Fibroblast of skin of back (primary cell): ENCODE measurements around the gene DHX36. TPM values are rescaled to one million over a fixed set of nuclear protein-coding genes. Genes with fewer than 3 reads are reported as not detected.

Experiments
- DNase-seq: peaks from one replicate; pipeline ENCODE4 v3.0.0-alpha.2; 2013
- polyA plus RNA-seq, 2 experiments: library from polyadenylated mRNA; unstranded; fragments of 120-200 nt; gene quantifications; one replicate each; pipeline ENCODE4 v1.2.1, GENCODE V29; 2013; ENCODE audit not compliant: insufficient read length in 2 of 2

Gene DHX36, protein sequence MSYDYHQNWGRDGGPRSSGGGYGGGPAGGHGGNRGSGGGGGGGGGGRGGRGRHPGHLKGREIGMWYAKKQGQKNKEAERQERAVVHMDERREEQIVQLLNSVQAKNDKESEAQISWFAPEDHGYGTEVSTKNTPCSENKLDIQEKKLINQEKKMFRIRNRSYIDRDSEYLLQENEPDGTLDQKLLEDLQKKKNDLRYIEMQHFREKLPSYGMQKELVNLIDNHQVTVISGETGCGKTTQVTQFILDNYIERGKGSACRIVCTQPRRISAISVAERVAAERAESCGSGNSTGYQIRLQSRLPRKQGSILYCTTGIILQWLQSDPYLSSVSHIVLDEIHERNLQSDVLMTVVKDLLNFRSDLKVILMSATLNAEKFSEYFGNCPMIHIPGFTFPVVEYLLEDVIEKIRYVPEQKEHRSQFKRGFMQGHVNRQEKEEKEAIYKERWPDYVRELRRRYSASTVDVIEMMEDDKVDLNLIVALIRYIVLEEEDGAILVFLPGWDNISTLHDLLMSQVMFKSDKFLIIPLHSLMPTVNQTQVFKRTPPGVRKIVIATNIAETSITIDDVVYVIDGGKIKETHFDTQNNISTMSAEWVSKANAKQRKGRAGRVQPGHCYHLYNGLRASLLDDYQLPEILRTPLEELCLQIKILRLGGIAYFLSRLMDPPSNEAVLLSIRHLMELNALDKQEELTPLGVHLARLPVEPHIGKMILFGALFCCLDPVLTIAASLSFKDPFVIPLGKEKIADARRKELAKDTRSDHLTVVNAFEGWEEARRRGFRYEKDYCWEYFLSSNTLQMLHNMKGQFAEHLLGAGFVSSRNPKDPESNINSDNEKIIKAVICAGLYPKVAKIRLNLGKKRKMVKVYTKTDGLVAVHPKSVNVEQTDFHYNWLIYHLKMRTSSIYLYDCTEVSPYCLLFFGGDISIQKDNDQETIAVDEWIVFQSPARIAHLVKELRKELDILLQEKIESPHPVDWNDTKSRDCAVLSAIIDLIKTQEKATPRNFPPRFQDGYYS
- 36.5 TPM for polyA plus RNA-seq (2013, experiment 1 of 2; ENCODE audit: insufficient read length)
- polyA plus RNA-seq (2013, experiment 2 of 2; ENCODE audit: insufficient read length): 30.7 TPM

DNA sequence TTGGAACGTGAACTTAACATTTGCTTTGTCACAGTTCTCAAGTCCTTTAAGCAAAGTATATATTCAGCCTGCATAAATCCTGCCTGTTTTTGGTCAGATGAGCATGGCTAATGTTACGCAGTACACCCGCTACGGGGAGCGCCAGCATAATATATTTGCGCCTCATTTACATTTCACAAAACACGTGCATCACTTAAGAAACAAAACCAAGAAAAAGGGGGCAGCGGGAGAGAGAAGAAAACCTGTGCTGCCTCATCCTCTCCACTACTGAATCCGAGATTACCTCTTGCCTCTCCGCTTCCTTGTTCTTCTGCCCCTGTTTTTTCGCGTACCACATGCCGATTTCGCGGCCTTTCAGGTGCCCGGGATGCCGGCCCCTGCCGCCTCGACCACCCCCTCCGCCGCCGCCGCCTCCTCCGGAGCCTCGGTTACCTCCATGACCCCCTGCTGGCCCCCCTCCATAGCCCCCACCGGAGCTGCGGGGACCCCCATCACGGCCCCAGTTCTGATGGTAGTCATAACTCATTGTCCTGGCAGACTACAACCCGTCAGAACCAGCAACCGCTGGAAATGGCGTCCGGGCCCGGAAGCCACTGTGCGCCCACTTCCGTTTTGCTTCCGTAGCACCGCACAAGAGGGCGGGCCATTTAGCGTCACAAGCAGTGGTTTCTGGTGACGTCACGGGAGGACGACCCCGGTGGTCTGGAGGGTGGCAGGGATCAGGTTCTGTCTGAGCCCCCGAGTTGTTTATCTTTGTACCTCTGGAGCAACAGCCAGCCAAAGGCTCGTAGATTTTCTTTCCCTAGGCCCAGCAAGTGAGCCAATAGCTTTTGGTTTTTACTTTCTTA, at the start of gene DHX36:
DHX36 (minus strand) TSS at position 597 of the 848 bp plus-strand sequence; CDS start at position 526, 71 bp downstream.
- DNase-seq: peak; percentile 90

DNA sequence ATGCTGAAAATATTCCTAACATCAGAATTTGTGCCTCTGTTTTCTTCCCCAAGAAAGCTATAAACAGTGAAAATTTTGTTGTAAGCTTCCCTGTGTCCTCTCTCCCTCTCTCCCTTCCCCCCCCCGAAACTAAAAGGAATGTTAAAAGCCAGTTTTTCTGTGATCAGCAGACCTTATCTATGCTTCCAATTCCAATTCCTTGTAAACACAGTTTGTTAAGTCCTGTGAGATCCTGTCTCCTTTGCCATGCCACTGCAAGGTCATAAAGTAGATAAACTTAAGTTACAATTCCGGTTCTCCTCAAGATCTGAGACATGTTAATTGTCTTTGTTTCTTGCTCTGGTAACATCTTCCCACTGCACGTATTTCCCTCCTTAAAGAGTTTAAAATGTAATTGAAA, 42.9 kb upstream of the DHX36 start:
- no peak for DNase-seq

GRCh38 chr3:154364849-154365248, 40.6 kb upstream of the DHX36 start:
- no peak for DNase-seq

DNA sequence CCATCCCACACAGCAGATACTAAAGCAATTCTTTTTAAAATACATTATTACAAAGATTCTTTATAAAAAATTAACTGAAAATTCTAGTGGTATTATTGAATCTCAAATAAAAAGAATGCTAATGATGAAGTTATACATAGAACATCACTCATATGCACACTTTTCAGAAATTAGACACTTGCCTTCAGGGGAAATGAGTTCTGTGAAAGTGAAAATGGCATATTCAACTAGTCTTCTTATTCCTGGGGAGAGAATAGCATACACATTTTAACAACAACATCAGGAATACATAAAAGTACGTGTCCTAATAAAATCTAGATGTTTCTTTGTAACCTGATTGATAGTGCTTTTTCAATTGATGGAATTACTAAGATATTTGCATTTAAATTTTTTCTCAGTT, 36.8 kb upstream of the DHX36 start:
- DNase-seq: no peak

GRCh38 chr3:154356009-154356408, 31.7 kb upstream of the DHX36 start:
- no peak for DNase-seq

DNA sequence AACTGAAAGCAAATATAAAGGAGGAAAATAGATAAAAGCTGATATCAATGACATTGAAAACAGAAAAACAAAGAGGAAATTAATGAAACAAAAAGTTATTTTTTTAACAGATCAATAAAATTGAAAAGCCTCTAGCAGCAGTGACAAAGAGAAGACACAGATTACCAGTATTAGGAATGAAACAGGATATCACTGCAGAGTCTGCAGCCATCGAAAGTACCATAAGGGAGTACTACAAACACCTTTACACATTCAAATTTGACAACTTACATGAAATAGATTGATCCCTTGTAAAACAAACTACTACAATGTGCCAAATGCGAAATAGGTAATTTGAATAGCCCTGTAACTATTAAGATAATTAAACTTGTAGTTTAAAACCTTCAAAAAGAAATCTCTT, 24.9 kb upstream of the DHX36 start:
- DNase-seq: no peak

DNA sequence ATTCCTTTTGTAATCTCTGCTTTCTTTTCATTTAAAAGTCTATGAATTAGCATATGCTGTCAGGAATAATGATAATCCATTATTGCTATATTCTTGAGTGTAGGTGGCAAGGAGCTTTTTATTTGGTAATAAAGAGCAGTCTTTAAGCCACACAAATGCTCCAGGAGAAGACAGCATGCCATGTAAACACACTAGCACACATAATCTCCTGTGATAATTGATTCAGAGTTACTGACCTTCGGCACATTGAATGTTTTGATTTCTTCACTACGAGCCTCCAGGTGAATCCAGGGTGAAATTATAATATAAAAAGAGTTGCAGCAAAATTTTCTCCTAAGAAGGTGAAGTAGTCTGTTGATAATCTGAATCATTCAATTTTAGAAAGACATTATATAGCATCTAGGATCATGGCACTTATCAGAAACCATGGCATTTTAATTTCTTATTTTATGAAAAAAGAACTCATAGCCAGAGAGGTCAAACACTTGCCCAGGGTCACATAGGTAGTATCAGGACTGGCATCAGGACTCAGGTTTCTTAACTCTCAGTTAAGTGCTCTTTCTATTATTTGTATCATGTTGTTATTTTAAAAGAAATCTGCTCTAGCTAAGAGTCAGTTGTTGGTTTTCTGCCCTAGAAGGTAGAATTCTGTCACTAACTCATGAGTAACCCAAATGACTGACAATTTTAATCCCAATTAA, 21.3 kb upstream of the DHX36 start:
- DNase-seq: no peak

GRCh38 chr3:154338570-154338969, 14.3 kb upstream of the DHX36 start:
- DNase-seq: no peak

GRCh38 chr3:154338008-154338407, 13.7 kb upstream of the DHX36 start:
- no peak for DNase-seq

GRCh38 chr3:154334973-154335420, 10.7 kb upstream of the DHX36 start:
- peak; percentile 41 for DNase-seq

DNA sequence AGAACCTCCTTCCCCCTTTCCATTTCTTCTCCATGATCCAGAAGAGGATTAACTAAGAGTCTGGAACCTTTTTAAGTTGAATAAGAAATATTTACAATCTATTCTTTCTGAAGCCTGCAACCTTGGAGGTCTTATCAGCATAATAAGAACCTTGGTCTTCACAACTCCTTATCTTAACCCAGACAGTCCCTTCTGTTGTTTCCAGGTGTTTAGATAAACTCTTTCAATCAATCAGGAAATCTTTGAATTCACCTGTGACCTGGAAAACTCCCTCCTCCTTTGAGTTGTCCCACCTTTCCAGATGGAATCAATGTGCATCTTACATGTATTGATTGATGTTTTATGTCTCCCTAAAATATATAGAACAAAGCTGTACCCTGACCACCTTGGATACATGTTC, 3.6 kb upstream of the DHX36 start:
- no peak for DNase-seq

DNA sequence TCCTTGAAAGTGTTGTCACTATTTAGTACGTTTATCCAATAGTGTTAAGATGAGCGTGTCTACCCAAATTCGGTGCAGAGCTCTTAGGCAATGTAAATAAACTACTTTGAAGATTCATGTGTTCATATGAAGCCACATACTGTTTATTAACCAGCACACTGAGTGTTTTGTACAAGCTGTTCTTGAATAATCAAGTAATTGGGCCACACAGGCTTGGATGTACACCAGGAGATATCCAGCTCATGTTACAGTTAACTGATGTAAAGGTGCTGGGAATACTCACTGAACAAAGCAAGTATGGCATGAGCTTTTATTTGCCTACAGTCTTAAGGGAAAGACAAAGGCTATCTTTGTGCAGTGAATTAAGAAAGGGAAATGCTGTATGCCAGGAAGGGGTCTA, 632 bp upstream of the DHX36 start:
- no peak for DNase-seq

DNA sequence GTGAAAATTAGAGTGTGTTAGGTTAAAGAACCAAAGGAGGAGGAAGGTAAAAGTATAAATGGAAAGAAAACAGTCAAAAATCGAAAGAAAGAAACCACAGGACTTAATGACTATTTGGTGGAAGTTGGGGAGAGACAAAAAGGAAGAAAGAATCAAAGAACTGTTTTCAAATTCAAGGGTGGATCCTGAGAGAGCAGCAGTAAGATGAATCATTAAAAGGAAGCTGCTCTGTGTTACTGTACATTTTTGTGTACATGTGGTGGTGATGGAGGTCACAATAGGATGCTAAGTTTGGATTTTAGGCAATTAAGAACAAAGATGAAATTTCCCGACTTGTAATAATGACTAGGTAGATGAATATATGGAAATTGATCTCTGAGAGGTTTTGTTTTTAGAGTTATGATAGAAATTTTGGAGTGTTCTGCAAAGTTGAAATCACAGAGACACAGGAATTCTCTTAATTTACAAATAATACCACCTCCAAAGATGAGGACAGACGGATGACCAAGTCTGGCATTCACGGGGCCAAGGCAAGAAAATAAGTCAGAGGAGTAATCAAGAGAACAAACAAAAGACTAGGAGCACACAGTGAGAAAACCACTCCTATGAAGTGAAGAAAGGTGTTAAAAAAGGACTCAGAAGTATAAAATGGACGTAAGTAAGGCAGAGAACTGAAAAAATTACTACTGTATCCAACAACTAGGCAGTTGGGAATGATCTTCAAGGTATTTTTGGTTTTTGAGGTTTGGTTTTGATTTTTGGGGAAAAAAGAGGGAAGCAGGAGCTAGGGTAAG, 7.1 kb downstream of the DHX36 start:
- DNase-seq: no peak

DNA sequence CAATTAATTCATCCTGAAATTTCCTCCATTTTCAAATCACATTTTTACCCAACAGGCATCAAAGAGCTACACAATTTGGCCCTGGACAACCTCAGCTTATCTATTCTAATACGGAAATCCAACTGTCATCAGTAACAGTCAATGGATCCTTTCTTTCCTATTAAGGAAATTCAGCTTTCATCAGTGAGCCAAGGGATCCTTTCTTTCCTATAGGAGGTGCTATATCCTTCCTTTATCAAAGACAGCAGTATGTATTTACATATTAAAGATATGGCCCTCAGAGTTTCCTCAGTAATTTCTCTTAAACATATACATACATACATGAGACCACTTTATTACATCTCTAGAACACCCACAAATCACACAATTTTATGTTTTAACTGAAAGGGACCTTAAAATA, 10.1 kb downstream of the DHX36 start:
- DNase-seq: no peak

- DNase-seq: no peak
Measured at GRCh38 chr3:154310840-154311239, 13.4 kb downstream of the DHX36 start.

GRCh38 chr3:154307363-154307762, 16.9 kb downstream of the DHX36 start:
- DNase-seq: no peak

DNA sequence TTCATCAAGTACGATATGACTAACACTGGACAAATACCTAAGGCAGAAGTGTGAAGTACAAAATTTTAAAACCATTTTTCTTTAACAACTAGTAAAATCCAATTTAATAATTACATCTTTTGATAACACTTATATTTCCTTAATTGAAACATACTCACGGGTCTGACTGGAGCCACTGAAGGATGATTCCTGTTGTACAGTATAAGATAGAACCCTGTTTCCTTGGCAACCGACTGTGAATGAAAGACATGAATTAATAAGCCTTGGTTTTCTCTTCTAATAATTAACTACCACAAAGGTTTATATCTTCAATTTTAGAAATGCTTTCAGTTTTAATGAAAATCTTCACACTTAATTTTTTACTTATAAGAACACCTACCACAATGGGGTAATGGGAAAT, 19.4 kb downstream of the DHX36 start:
- DNase-seq: no peak

GRCh38 chr3:154304116-154304786, 20.0 kb downstream of the DHX36 start:
- DNase-seq: peak; percentile 31

DNA sequence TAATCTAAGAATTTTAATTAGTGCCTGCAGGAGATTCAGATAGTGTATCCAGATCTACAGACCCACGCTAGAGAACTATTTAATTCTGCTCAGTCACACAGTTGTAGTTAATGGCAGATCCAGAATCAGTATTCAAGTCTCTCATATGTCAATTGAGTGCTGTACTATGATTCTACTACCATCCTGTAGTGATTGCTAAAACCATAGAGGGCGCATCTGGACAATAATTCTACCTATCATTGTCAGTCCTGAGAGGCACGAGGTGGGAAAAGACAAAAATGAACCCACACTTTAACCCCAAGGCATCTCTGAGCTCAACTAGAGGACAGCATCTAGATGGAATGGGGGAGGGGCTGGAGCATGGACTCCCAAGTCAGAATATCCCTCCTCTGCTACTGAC, 22.7 kb downstream of the DHX36 start:
- no peak for DNase-seq

GRCh38 chr3:154294016-154294415, 30.3 kb downstream of the DHX36 start:
- DNase-seq: no peak
